Measurements from ENCODE around the gene ZNF263.
"Not testable (repeated sequence)": the region's sequence is repeated elsewhere in the genome, so short reads cannot be mapped to it uniquely, and the experiment has no call there.

The ZNF263 gene

GRCh38 chr16:3268294-3268693 is 15.0 kb upstream of the ZNF263 start:
- no peak for DNase-seq

DNA sequence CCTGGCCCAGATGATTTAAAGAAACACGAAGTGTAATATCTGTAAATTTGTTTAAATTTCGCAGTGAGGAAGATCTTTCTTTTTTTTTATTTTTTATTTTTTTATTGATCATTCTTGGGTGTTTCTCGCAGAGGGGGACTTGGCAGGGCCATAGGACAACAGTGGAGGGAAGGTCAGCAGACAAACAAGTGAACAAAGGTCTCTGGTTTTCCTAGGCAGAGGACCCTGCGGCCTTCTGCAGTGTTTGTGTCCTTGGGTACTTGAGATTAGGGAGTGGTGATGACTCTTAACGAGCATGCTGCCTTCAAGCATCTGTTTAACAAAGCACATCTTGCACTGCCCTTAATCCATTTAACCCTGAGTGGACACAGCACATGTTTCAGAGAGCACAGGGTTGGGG is 12.6 kb upstream of the ZNF263 start:
- DNase-seq = not testable (repeated sequence)

DNA sequence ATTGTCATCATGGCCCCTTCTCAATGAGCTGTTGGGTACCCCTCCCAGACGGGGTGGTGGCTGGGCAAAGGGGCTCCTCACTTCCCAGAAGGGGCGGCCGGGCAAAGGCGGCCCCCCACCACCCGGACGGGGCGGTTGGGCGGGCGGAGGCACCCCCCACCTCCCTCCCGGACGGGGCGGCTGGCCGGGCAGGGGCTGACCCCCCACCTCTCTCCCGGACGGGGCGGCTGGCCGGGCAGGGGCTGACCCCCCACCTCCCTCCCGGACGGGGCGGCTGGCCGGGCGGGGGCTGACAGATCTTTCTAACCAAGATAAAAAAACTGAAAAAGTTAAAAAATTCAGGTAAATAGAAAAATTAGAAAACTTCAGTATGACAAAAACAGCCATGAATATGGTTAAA is 12.0 kb upstream of the ZNF263 start:
- DNase-seq = not testable (repeated sequence)

GRCh38 chr16:3274490-3274889 is 8.8 kb upstream of the ZNF263 start:
- DNase-seq = no peak

- no peak for DNase-seq
These were observed 8.3 kb upstream of the ZNF263 start for GRCh38 chr16:3274947-3275346.

DNA sequence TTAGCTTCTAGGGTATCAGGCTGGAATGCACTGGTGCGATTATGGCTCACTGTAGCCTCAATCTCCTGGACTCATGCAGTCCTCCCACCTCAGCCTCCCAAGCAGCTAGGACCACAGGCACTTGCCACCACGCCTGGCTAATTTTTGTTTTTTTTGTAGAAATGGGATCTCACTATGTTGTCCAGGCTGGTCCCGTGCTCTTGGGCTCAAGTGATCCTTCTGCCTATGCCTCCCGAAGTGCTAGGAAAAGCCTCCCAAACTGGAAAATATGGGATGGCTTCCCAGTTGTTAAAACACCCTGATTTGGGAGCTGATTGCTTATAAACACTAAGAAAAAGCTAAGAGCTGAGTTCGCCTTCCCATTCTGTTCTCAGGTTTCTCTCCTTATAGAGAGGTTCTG is 6.6 kb upstream of the ZNF263 start:
- no peak for DNase-seq

- DNase-seq = no peak
These were observed 2.0 kb upstream of the ZNF263 start for GRCh38 chr16:3281222-3281820.

DNA sequence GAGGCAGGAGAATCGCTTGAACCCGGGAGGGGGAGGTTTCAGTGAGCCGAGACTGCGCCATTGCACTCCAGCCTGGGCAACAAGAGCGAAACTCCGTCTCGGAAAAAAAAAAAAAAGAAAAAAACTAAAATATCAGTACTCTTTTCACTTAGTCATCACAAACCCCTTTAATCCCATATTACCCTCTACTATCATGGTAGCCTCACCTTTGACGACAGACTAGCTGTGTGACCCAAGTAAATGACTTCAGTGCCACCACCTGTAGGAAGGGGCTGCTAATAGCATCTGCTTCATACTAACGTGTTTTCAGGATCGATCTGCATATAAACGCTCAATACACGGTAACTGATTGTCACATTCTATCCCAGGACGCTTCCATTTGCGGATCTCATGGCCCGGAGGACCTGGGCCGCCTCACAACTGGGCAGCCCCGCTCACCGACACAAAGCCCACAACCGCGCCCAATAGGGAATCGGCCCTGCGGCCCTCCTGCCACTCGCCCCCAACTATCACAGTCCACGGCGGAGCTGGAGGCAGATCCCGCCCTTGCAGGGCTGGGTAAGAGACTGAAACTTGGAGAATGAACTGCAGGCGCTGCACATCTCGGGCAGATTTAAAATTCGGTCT is 1.1 kb upstream of the ZNF263 start:
- DNase-seq = no peak

GRCh38 chr16:3283543-3284447 is 504 bp downstream of the ZNF263 start:
- no peak for DNase-seq

DNA sequence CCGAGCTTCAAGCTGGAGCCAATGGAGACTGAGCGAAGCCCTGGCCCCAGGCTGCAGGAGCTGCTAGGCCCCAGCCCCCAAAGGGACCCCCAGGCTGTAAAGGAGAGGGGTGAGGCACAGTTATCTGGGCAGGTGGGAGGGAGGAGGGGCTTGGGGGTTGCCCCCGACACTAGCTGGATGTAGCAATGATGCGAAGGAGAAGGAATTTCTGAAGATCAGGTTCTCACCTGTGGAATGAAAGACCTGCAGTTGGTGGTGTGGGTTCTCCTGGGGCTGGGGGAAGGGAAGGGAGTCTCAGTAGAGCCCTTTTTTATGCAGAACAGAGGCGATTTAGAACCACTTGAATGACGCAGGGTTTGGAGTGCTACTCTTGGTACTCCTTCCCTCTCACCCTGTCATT is 1.8 kb downstream of the ZNF263 start:
- DNase-seq = no peak

DNA sequence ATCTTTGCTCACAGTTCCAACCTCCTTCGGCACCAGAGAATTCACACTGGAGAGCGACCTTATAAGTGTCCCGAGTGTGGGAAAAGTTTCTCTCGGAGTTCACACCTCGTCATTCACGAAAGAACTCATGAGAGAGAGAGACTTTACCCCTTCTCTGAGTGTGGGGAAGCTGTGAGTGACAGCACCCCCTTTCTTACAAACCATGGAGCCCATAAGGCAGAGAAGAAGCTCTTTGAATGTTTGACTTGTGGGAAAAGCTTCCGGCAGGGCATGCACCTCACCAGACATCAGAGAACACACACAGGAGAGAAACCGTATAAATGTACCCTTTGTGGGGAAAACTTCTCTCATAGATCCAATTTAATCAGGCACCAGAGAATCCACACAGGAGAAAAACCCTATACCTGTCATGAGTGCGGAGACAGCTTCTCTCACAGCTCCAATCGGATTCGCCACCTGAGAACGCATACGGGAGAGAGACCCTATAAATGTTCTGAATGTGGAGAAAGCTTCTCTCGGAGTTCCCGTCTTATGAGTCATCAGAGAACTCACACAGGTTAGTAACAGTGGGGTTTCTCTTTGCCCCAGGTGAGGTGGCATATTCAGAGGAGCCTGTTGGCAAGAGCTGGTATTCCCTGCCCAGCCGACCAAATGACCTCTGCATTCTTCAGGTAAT is 6.8 kb downstream of the ZNF263 start:
- DNase-seq = no peak

DNA sequence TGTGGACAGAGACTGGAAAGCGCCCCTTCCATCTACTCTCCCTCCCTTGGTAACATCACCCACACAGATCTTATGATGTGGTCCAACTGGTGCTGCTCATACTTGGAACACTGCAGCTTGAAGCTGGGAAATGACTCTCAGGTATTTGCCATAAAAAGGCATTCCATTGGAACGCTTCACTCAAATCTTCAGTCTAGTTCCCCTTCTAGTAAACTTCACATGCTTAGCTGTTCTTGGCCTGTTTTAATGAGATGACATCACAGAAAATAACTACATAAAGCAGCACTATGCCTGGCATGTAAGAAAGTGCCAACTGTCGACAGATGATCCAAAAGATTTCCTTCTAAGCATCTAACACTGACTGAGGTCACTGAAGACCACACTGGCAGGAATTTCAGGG is 9.3 kb downstream of the ZNF263 start:
- DNase-seq = no peak

DNA sequence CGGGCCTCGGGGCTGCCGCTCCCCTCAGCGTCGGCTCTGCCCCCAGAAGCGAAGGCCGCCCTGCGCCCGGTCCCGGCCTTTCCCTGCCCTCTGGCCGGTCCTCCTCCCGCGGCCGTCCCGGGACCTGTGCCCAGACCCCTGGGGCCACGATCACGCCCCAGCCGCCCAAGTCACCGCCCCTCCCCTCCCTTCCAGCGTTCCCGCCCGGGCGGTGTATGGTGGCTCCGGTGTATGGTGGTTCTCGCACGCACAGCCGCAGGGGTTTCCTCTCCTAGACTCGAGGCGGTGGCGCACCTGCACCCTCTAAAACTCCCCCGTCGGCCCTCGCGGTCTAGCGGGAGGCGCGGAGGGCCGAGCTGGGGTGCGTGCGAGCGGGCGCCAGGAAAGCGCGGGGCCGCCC is 11.9 kb downstream of the ZNF263 start:
- DNase-seq = no peak

DNA sequence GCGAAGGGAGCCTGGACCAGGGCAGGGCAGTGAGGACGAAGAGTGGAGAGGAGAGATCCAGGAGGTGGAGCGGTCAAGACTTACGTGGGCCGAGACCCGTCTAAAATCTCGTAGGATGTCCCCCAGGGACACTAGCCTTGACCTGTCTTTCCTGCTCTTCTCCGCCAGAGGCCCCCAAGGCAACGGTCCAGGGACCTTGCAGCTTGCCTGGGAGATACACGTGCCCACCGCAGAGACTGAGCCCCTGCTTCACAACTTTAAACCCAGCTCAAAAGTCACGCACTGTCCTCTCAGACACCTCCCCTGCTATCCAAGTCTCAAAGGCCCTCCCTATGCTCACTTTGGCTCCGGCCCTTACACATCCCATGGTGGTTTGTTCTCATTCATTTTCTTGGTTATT is 12.5 kb downstream of the ZNF263 start:
- no peak for DNase-seq

- DNase-seq = no peak
These were observed 21.1 kb downstream of the ZNF263 start for GRCh38 chr16:3304370-3304769.

- peak; percentile 69 for DNase-seq
These were observed 22.1 kb downstream of the ZNF263 start, which contains the start of the genes TIGD7 and ZNF75A for GRCh38 chr16:3305109-3306068. TSS of gene TIGD7 (minus strand) at chr16:3305430. CDS start at chr16:3300614, 4,816 bp downstream. TSS of gene ZNF75A (plus strand) at chr16:3305497. CDS start at chr16:3308429, 2,932 bp downstream.

DNA sequence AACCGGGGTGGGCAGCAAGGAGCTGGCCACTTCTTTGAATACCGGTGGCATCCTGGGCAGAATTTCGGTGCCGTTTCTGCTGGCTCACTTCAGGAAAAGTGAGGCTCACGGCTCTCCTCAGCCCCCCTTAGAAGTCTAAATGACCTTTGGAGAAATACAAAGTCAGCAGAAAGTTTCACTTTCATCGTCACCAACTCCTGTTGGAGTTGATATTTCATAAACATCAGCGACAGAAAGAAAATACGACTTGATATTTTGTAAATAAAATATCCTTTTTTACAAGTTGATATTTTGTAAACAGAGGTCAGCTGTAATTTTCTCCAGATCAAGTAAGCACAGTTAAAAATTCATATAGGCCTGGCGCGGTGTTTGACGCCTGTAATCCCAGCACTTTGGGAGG is 22.8 kb downstream of the ZNF263 start:
- no peak for DNase-seq

DNA sequence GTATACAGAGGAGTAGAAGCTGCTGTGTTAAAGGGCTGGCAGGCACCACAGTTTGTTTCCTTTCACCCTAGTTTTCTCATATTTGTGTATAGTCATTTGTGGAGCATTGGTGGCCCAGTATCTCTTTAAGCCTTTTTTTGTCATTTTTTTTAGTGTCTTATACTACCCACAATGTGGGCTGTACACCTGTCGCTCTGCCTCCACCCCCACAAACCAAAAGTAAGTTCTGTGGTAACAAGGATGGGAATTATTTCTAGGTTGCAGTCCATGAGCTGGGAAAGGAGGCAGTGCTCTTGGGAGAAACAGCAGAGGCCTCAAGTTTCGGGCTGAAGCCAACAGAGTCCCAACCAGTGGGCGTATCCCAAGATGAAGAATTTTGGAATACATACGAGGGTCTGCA is 28.2 kb downstream of the ZNF263 start:
- no peak for DNase-seq

- DNase-seq = no peak
These were observed 34.2 kb downstream of the ZNF263 start for GRCh38 chr16:3317315-3317999.

- no peak for DNase-seq
These were observed 38.5 kb downstream of the ZNF263 start for GRCh38 chr16:3321816-3322215.

DNA sequence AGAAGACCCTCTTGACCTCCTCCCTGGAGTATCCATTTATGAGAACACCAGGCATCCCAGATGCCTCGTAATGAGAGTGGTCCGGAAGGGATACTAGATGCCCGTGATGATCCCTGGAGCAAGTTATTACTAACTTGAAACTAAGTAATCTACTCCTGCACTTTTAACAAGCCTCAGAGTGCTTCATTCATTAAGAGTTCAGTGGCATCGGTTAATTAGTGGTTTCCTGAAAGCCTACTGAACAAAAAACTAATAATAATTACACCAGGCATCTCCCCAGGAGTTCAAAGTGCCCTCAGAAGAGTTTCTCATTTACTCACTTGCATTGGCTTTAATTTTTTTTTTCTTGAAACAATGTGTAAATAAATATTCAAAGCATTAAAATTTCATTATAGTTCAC is 44.2 kb downstream of the ZNF263 start:
- no peak for DNase-seq
